Inferior parietal cortex (tissue), 1 donor: ENCODE data around the gene ETF1.
"Not testable (repeated sequence)": the region's sequence is repeated elsewhere in the genome, so short reads cannot be mapped to it uniquely, and the experiment has no call there.

Experiments used
- DNase-seq: peaks from one replicate; pipeline ENCODE4 v3.0.0-alpha.2; 2016; ENCODE audit errors: extremely low spot score

Gene ETF1

GRCh38 chr5:138491284-138491648 lies 51.8 kb downstream of the ETF1 start:
- no peak for DNase-seq

DNA sequence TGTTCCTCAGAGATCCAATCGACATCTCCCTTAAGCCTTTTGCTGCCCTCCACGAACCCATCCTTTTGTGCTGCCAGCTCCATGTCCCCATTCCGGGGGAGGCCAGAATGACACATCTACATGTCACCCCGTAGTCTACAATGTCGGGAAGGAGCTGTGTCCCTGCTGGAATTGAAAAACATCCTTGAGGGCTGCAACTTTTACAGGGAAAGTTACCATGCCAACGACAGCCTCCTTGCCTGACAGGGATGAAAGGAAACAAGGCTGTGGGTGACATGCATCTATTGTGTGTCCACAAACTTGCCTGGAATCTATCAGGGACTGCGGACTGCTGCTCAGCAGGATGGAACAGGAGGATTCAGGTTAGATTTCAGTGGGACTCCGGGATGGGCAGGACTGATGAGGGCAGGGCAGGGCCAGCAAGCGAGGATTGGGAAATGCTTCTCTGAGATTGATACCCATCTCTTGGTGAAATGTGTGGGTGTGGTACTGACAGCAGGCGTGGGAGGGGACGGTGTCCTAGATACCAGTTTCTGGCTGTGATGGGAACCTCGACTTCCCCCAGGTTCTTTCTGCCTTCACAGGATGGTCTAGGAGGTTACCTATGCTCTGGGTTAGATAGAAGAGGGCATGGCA lies 52.3 kb downstream of the ETF1 start:
- DNase-seq, result no peak

- peak; percentile 61 for DNase-seq
These were observed 53.4 kb downstream of the ETF1 start for GRCh38 chr5:138489683-138490061.

DNA sequence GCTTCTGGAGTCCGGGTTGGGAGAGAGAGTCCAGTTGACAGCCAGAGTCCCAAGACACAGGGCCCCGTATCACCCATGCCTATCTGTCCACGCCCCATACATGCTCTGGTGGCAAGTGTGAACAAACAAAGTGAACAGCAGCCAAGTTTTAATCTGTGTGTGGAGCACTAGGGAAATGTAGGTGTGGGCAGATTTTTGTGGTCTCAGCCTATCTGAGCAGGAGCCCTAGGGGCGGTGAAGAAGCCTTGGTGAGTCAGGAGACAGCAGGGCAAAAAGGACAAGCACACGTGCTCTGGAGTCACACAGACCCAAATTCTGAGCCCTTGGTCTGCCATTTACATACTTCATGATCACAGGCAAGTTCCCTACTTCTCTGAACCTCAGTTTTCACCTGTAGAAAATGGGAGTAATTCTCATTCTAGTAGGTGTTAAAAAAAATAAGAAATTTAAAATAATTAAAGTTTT lies 54.5 kb downstream of the ETF1 start:
- DNase-seq, result no peak

GRCh38 chr5:138482638-138483037 lies 60.4 kb downstream of the ETF1 start:
- no peak for DNase-seq

DNA sequence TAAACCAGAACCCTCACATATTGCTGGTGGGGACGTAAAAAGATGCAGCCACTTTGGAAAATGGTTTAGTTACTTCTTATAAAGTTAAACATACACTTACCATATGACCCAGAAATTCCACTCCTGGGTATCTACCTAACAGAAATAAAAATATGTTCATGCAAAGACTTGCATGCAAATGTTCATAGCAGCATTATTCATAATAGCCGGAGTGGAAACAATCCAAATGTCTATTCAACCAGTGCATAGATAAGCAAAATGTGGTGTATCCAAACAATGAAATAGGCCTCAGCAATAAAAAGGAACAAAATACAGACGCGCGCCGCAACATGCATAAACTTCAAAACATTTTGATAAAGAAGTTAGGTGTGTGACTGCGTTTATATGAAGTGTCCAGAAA lies 66.1 kb downstream of the ETF1 start:
- DNase-seq, result no peak

DNA sequence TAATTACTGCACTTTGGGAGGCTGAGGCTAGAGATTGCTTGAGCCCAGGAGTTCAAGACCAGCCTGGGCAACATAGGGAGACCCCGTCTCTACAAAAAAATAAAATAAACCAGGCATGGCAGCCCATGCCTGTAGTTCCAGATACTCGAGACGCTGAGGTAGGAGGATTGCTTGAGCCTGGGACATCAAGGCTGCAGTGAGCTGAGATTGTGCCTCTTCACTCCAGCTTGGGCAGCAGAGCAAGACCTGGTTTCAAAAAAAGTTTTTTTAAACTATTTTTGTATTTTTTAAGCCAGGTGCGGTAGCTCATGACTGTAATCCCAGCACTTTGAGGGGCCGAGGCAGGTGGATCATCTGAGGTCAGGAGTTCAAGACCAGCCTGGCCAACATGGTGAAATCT lies 69.9 kb downstream of the ETF1 start:
- DNase-seq, result not testable (repeated sequence)

DNA sequence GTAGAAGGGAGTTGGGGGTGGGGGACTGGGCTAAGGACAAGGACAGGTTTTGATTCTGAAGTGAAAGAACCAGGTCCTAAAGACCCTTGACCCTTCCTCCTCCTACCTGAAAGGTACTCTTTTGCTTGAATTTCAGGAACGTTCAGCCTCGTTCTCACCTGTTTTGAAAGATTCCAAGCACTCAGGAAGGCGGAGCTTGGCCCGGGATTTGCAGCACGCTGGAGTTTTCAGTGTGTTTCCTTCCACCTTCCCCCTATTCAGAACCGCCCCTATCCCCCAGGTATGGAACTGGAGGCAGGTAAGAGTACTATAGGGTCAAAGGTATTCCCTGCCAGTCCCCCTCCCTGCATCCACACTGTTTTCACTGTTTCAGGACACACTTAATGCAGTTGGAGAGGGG lies 70.7 kb downstream of the ETF1 start:
- DNase-seq, result no peak

GRCh38 chr5:138471052-138471361 lies 72.0 kb downstream of the ETF1 start:
- no peak for DNase-seq

GRCh38 chr5:138470322-138471051 lies 72.5 kb downstream of the ETF1 start:
- no peak for DNase-seq

DNA sequence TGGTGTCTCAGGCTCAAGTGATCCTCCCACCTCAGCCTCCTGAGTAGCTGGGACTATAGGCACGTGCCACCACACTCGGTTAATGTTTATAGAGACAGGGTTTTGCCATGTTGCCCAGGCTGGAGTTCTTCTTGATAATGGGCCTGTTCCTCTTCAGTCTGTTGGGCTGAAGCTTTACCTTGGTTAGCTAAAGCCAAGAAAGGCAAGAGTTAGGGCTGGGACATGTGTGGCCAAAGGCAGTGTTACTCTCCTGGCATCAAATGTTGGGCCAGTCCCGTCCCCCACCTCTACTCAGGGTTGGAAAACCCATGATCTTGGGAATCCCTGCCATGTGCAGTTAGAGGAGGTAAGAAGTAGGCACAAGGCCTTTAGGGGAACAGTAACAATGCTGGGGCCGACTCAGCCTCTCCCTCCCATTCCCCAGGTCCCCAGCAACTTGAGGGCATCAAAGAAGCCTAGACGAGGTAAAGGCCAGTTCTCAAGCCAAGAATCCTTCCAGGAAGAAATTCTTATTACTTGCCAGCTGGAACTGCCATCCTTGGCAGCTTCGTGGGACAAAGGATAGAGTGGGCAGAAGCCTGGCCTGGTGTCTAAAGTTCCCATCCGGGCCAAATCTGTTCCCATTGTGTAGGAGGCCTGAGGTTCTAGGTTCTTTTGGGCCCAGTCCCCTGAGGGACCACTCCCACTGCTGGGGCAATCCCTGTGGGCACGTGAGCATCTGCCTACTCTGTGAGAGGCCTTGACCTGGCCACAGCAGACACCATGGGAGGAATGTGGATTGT lies 73.3 kb downstream of the ETF1 start:
- DNase-seq, result no peak

DNA sequence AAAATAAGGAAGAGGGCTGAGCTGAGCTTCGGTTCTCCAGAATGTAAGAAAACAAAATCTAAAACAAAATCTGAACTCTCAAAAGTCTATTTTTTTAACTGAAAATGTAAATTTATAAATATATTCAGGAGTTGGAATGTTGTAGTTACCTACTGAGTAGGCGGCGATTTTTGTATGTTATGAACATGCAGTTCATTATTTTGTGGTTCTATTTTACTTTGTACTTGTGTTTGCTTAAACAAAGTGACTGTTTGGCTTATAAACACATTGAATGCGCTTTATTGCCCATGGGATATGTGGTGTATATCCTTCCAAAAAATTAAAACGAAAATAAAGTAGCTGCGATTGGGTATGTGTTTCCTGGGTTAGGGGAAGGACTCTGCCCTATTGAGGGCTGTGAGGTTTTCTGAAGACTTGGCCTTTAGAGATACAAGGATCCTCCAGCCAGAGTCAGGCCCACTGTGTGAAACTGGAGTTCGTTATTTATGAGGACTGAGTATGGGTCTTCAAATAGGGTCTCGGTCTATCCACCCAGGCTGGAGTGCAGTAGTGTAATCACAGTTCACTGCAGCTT lies 74.0 kb downstream of the ETF1 start:
- DNase-seq, result no peak

GRCh38 chr5:138468133-138468965 lies 74.7 kb downstream of the ETF1 start:
- no peak for DNase-seq

DNA sequence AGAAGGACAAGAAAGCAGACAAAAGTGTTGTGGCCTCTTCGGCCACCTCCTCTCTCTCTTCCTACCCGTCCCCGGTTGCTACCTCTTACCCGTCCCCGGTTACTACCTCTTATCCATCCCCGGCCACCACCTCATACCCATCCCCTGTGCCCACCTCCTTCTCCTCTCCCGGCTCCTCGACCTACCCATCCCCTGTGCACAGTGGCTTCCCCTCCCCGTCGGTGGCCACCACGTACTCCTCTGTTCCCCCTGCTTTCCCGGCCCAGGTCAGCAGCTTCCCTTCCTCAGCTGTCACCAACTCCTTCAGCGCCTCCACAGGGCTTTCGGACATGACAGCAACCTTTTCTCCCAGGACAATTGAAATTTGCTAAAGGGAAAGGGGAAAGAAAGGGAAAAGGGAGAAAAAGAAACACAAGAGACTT lies 75.3 kb downstream of the ETF1 start:
- no peak for DNase-seq

GRCh38 chr5:138466900-138467710 lies 75.9 kb downstream of the ETF1 start:
- no peak for DNase-seq

- no peak for DNase-seq
These were observed 76.7 kb downstream of the ETF1 start for GRCh38 chr5:138466125-138466899.

GRCh38 chr5:138465261-138466124 lies 77.5 kb downstream of the ETF1 start, which contains the start of gene EGR1:
Gene EGR1, plus strand, starts transcription at chr5:138465479. Its CDS starts 283 bp downstream, at chr5:138465762.
- DNase-seq, result peak; percentile 98

- peak; percentile 99 for DNase-seq
These were observed 78.4 kb downstream of the ETF1 start for GRCh38 chr5:138464388-138465260.
